HG02763 (cell line): ENCODE results near the gene ECD.

Experiments used
- ATAC-seq: cut with Tn5 transposase; IDR thresholded peaks from one replicate; pipeline ENCODE4 v1.9.1; 2021; ENCODE audit warnings: mild to moderate bottlenecking, moderate library complexity; ENCODE audit not compliant: unreplicated experiment

Gene ECD

DNA sequence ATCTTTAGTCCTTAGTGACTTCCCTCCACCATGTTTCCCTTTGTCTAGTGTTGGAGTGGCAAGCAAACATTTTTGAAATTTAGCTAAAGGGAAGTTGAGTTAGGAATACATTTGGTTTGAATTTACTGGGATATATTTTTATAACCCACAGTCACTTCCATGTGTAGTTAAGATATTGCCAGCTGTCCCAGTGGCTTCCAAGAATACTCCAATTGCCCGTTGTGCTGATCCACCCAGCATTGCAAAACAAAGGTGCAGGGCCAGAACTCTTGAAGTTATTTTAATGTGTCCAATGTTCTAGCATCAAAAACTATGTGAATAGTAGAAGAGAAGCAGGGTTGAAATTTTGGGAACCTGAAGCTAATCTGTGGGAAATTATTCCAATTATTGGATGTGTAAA is 68.7 kb downstream of the ECD start:
- no peak for ATAC-seq

GRCh38 chr10:73097305-73097670 is 70.5 kb downstream of the ECD start:
- ATAC-seq, result no peak

GRCh38 chr10:73096449-73097304 is 71.1 kb downstream of the ECD start, which contains the start of gene P4HA1:
Gene P4HA1 (minus strand): TSS chr10:73096866. CDS start chr10:73074883, 21,983 bp downstream.
- ATAC-seq, result peak; percentile 84

DNA sequence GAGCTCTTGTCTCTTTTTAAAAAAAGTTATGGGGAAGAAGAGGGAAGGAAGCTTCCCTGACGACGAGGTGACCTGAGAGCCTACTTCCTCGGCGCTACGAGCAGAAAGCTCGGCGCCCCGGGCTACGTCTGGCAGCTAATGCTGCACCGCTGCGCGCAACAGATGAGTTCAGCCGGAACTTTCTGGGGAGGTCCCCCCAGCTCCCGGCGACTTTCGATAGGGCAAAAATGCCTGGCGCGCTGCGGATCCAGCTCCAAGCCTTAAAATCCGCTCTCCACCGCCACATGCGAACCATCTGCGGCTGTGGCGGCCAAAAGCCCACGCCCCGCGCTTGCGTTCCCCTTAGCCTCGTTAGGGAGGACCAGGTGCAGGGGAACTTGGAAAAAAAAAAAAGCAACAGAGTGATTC is 71.8 kb downstream of the ECD start:
- ATAC-seq, result peak; percentile 12

- no peak for ATAC-seq
These were observed 72.3 kb downstream of the ECD start for GRCh38 chr10:73095481-73096021.

- no peak for ATAC-seq
These were observed 72.8 kb downstream of the ECD start for GRCh38 chr10:73094986-73095480.

DNA sequence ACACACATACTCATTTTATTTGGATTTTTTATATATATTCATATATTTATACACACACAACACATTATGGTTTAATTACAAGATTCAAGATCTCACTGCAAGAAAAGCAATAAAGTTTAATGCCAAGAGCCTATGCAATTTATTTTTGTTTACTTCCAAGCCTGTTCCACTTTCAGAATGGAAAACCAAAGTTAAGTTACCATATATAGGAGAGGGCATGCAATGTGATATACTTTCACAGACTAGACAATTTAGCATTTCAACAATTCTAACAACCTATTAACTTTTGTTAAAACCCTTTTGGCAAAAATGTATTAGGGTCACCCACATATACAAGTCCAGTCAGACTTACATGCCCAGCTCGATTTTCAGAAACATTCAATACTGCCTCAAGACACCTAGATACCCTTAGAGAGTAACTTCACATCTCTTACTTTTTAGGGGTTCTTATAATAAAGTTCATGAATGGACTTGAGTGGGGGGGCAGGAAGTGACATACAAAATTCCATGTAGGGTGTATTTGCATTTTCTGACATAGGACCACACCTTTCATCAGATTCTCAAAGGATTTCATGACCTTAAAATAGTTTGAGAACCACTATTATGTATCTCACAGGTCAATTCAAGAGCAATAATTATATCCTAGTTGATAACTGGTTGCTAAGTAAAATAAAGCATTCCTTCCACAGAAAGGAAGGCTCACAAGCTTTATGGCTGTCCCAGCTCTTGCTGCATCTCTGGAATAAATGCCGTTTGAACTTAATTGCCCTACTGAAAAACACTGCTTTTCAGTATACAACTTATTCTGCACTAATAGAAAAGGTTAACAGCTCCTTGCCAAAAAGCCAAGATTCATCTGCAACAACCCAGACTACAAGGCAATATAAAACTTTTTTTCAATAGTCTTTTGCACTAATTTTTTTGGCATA is 73.6 kb downstream of the ECD start:
- no peak for ATAC-seq

DNA sequence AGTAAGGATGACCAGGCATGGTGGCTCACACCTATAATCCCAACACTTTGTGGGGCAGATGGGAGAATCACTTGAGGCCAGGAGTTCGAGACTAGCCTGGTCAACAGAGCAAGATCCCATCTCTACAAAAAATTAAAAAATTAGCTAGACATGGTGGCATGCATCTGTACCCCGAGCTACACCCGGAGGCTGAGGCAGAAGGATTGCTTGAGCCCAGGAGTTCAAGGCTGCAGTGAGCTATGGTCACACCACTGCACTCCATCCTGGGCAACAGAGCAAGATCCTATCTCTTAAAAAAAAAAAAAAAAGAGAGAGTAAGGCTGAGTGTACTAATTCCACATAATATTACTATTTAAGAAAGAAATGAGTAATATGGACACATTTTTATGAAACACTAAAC is 75.0 kb downstream of the ECD start:
- ATAC-seq, result no peak

- ATAC-seq, result no peak
These were observed 79.5 kb downstream of the ECD start for GRCh38 chr10:73088304-73088703.

GRCh38 chr10:73086816-73087215 is 81.0 kb downstream of the ECD start:
- no peak for ATAC-seq

DNA sequence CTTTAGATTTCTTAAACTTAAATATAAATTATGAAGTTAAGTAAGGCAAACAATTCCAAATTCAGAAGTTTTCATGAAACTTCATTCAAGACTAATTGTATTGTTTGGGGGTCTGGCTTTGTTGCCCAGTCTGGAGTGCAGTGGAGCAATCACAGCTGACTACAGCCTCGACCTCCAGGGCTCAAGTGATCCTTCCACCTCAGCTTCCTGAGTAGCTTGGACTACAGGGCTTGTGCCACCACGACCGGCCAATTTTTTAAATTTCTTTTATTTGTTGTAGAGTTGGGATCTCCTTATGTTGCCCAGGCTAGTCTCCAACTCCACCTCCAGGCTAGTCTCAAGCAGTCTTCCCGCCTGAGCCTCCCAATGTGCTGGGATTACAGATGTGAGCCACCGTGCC is 83.6 kb downstream of the ECD start:
- no peak for ATAC-seq
